H9 (cell line): Measurements from ENCODE around the gene STARD9. TPM values are rescaled to one million over a fixed set of nuclear protein-coding genes. Genes with fewer than 3 reads are reported as not detected.

Experiments used
- DNase-seq: peaks from one replicate; pipeline ENCODE4 v3.0.0-alpha.2; 2017
- H2AFZ ChIP-seq: one replicate; pipeline ENCODE4 v1.6.1; 2013; ENCODE audit warnings: mild to moderate bottlenecking, low read length, control low read depth, moderate library complexity
- H2AK5ac ChIP-seq: 2 replicates; pipeline ENCODE4 v1.6.1; 2013; ENCODE audit warnings: low read length, control low read depth, mixed read lengths; ENCODE audit not compliant: insufficient read length
- H2BK120ac ChIP-seq: one replicate; pipeline ENCODE4 v1.6.1; 2013; ENCODE audit warnings: low read depth, mild to moderate bottlenecking, low read length, control low read depth, inconsistent platforms; ENCODE audit not compliant: poor library complexity, severe bottlenecking
- H2BK12ac ChIP-seq: 2 replicates; pipeline ENCODE4 v1.6.1; 2013; ENCODE audit warnings: low read length, control low read depth, mixed read lengths, low read depth; ENCODE audit not compliant: insufficient read length
- H2BK15ac ChIP-seq: 2 replicates; pipeline ENCODE4 v1.6.1; 2013; ENCODE audit warnings: low read depth, low read length, control low read depth
- H2BK20ac ChIP-seq: one replicate; pipeline ENCODE4 v1.6.1; 2013; ENCODE audit warnings: low read depth, mild to moderate bottlenecking, low read length, control low read depth, inconsistent platforms; ENCODE audit not compliant: poor library complexity, severe bottlenecking
- H2BK5ac ChIP-seq: 2 replicates; pipeline ENCODE4 v1.6.1; 2013; ENCODE audit warnings: low read length, control low read depth, mixed read lengths; ENCODE audit not compliant: insufficient read length
- H3K14ac ChIP-seq: 2 replicates; pipeline ENCODE4 v1.6.1; 2013; ENCODE audit warnings: low read length, control low read depth; ENCODE audit not compliant: insufficient read depth
- H3K18ac ChIP-seq: 2 replicates; pipeline ENCODE4 v1.6.1; 2013; ENCODE audit warnings: low read depth, mild to moderate bottlenecking, mixed read lengths, low read length, control low read depth; ENCODE audit not compliant: insufficient read length
- H3K23ac ChIP-seq: 2 replicates; pipeline ENCODE4 v1.6.1; 2013; ENCODE audit warnings: low read length, control low read depth, mixed read lengths, low read depth; ENCODE audit not compliant: insufficient read length
- H3K23me2 ChIP-seq: 2 replicates; pipeline ENCODE4 v1.6.1; 2013; ENCODE audit warnings: low read depth, mild to moderate bottlenecking, mixed read lengths, low read length, control low read depth; ENCODE audit not compliant: insufficient read length, poor library complexity, severe bottlenecking
- H3K27ac ChIP-seq: 2 replicates; pipeline ENCODE4 v1.5.1; 2013; ENCODE audit warnings: low read length, control low read depth, mixed read lengths, low read depth; ENCODE audit not compliant: insufficient read length
- H3K27me3 ChIP-seq: 2 replicates; pipeline ENCODE4 v1.6.1; 2013; ENCODE audit warnings: low read length, control low read depth, inconsistent platforms; ENCODE audit not compliant: insufficient read depth
- H3K4ac ChIP-seq: 2 replicates; pipeline ENCODE4 v1.6.1; 2013; ENCODE audit warnings: low read depth, mild to moderate bottlenecking, control low read depth, inconsistent platforms, low read length, moderate library complexity
- H3K4me1 ChIP-seq: 2 replicates; pipeline ENCODE4 v1.6.1; 2013; ENCODE audit warnings: low read length, control low read depth, inconsistent platforms; ENCODE audit not compliant: insufficient read depth
- H3K4me2 ChIP-seq: 2 replicates; pipeline ENCODE4 v1.6.1; 2013; ENCODE audit warnings: low read length, control low read depth, mixed read lengths; ENCODE audit not compliant: insufficient read length, insufficient read depth
- H3K56ac ChIP-seq: 2 replicates; pipeline ENCODE4 v1.6.1; 2013; ENCODE audit warnings: low read depth, mild to moderate bottlenecking, mixed read lengths, low read length, control low read depth; ENCODE audit not compliant: insufficient read length
- H3K79me1 ChIP-seq: 2 replicates; pipeline ENCODE4 v1.6.1; 2013; ENCODE audit warnings: low read depth, mild to moderate bottlenecking, moderate library complexity, low read length, control low read depth, inconsistent platforms; ENCODE audit not compliant: insufficient read depth, poor library complexity, severe bottlenecking
- H3K79me2 ChIP-seq: 2 replicates; pipeline ENCODE4 v1.6.1; 2013; ENCODE audit warnings: low read length, control low read depth, inconsistent platforms; ENCODE audit not compliant: insufficient read depth
- H3K9ac ChIP-seq: 2 replicates; pipeline ENCODE4 v1.6.1; 2013; ENCODE audit warnings: low read length, control low read depth, mixed read lengths; ENCODE audit not compliant: insufficient read length; ENCODE audit errors: extremely low read depth
- H3K9me3 ChIP-seq: one replicate; pipeline ENCODE4 v1.6.1; 2013; ENCODE audit warnings: low read depth, low read length, inconsistent platforms; ENCODE audit not compliant: control insufficient read depth
- H3T11ph ChIP-seq: one replicate; pipeline ENCODE4 v1.6.1; 2013; ENCODE audit warnings: mild to moderate bottlenecking, low read length, control low read depth, inconsistent platforms
- H4K20me1 ChIP-seq: one replicate; pipeline ENCODE4 v1.6.1; 2013; ENCODE audit not compliant: control insufficient read depth, insufficient read length, insufficient read depth
- H4K5ac ChIP-seq: 2 replicates; pipeline ENCODE4 v1.6.1; 2013; ENCODE audit warnings: low read depth, mild to moderate bottlenecking, mixed read lengths, low read length, control low read depth; ENCODE audit not compliant: insufficient read length
- H4K8ac ChIP-seq: replicated peaks from 2 replicates; pipeline ENCODE4 v1.6.1; 2013; ENCODE audit warnings: low read length, control low read depth, mixed read lengths, low read depth; ENCODE audit not compliant: insufficient read length
- H4K91ac ChIP-seq: 2 replicates; pipeline ENCODE4 v1.6.1; 2013; ENCODE audit warnings: low read depth, mild to moderate bottlenecking, moderate library complexity, mixed read lengths, low read length, control low read depth; ENCODE audit not compliant: insufficient read length
- H3K27ac Mint-ChIP-seq, 3 experiments: 2 replicates in 2 of 3; 3 replicates in 1 of 3; pipeline ENCODE4 v1.8.0; 2020 to 2021; ENCODE audit warnings: mixed read lengths in 3 of 3, mild to moderate bottlenecking in 1 of 3, moderate library complexity in 1 of 3
- H3K27me3 Mint-ChIP-seq: 2 replicates; pipeline ENCODE4 v1.8.0; 2021; ENCODE audit warnings: low read depth, mild to moderate bottlenecking, moderate library complexity, mixed read lengths
- H3K36me3 Mint-ChIP-seq, 3 experiments: 2 replicates in 2 of 3; 3 replicates in 1 of 3; pipeline ENCODE4 v1.8.0; 2020 to 2021; ENCODE audit warnings: low read depth in 3 of 3, mixed read lengths in 3 of 3; ENCODE audit not compliant: insufficient read depth in 1 of 3
- H3K4me1 Mint-ChIP-seq, 2 experiments: 2 replicates each; pipeline ENCODE4 v1.8.0; 2020; ENCODE audit warnings: mixed read lengths in 2 of 2
- H3K4me3 Mint-ChIP-seq, 2 experiments: 2 replicates in 1 of 2; 3 replicates in 1 of 2; pipeline ENCODE4 v1.8.0; 2020 to 2021; ENCODE audit warnings: mild to moderate bottlenecking in 2 of 2, mixed read lengths in 2 of 2, moderate library complexity in 1 of 2
- H3K9me3 Mint-ChIP-seq, 2 experiments: 2 replicates in 1 of 2; 3 replicates in 1 of 2; pipeline ENCODE4 v1.8.0; 2020; ENCODE audit warnings: mild to moderate bottlenecking in 2 of 2, mixed read lengths in 2 of 2, moderate library complexity in 1 of 2
- CTCF ChIP-seq: fragments of 200-600 bp; sonication (generic); conservative IDR thresholded peaks from 3 replicates; pipeline ENCODE4 v1.8.0; 2021; ENCODE audit warnings: antibody characterized with exemption, mild to moderate bottlenecking
- WGBS: extraction: QIAGEN DNeasy Blood & Tissue Kit; methylation state at CpG from one replicate; pipeline ENCODE4 v1.1.7; 2013; ENCODE audit warnings: missing lambda C conversion rate, low lambda C conversion rate, mixed read lengths; ENCODE audit not compliant: insufficient read length; ENCODE audit errors: extremely low coverage; 5-methylcytosine and 5-hydroxymethylcytosine counted together
- total RNA-seq: library from RNA; stranded (reverse); gene quantifications from 2 replicates; pipeline ENCODE4 v1.2.1, GENCODE V29; 2021

Gene STARD9
- total RNA-seq, 1 experiment from 2014 or later, result 6.9 TPM

DNA sequence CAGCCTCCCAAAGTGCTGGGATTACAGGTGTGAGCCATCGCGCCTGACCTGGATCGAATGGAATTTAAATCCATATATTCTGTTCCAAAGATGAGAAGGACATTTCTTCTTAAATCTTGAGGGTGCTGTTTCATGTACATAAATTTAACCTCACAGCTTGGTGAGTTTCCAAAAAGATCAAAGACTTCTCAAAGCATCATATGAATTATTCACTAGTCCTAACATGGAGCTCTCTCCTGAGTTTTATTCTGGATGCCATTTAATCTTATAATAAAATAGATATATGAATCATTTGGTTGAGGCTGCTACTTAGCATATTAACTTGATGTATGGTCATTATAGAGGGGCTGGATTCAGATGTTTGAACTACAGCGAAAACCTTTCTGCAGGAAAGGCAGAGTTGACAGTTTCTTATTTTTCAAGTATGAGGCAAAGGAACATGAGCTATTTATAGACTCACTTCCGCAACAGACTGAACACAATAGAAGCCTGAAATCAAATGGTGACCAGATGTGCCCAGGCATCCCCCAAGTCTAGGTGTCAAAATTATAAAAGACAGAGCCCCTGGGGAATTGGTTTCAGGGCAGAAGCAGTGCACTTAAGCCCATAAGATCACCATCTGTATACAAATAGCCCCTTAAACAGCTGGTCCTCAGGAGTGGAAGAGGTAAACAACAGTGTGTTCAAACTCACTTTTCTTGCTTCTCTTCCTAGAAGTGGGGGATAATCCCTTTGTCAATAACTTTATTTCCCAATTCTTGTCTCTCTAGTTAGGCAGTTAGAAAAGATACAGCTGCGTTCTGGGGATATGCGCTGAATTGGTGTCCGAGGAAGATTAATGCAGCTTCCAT, 29.7 kb downstream of the STARD9 start:
- no peaks in the 10 kb centered on the region for H3K79me1 ChIP-seq
- H3K9ac ChIP-seq, result no peak overlapping the region
- Mint-ChIP-seq H3K9me3 (peaks cover 12 to 19% of the 10 kb centered on the region in 2 experiments), H3K27ac (no peak overlapping the region), H3K27me3 (no peaks in the 10 kb centered on the region), H3K4me3 (no peak overlapping the region), H3K4me1 (peaks cover 5 to 6% of the 10 kb centered on the region in 2 experiments; a peak in 3 of 4 replicates), H3K36me3 (peaks cover 11 to 17% (median 15%) of the 10 kb centered on the region in 3 experiments)
- H3K4me2 ChIP-seq, result no peak overlapping the region
- no peak overlapping the region for H2BK20ac ChIP-seq
- H4K8ac ChIP-seq, result no peak overlapping the region
- WGBS, result no CpG with 5 or more reads among the region's 8 CpGs
- H2BK5ac ChIP-seq, result no peak overlapping the region
- no peak for DNase-seq
- no peak overlapping the region for H3T11ph ChIP-seq
- H3K14ac ChIP-seq, result no peak overlapping the region
- no peak overlapping the region for H3K4ac ChIP-seq
- H2BK15ac ChIP-seq, result no peak overlapping the region
- H3K27ac ChIP-seq, result no peak overlapping the region
- no peak overlapping the region for H2AFZ ChIP-seq
- no peaks in the 10 kb centered on the region for H3K23me2 ChIP-seq
- H3K23ac ChIP-seq, result no peak overlapping the region
- H2BK120ac ChIP-seq, result no peak overlapping the region
- H4K91ac ChIP-seq, result no peak overlapping the region
- H3K4me1 ChIP-seq, result no peaks in the 10 kb centered on the region
- no peaks in the 10 kb centered on the region for H3K27me3 ChIP-seq
- no peak overlapping the region for H3K18ac ChIP-seq
- no peak for TF ChIP-seq CTCF
- peaks cover 8% of the 10 kb centered on the region for H3K9me3 ChIP-seq
- no peak overlapping the region for H4K5ac ChIP-seq
- no peak overlapping the region for H2AK5ac ChIP-seq
- H2BK12ac ChIP-seq, result no peak overlapping the region
- H3K79me2 ChIP-seq, result no peaks in the 10 kb centered on the region
- no peak overlapping the region for H3K56ac ChIP-seq
- H4K20me1 ChIP-seq, result no peaks in the 10 kb centered on the region
